Iris pigment epithelial cell (primary cell): ENCODE measurements around the gene FAAP20.
A peak's percentile ranks its signal among the peaks of the same experiment; 100 is the strongest.

Source experiments
- DNase-seq: peaks from one replicate; pipeline ENCODE4 v3.0.0-alpha.2; 2011; ENCODE audit warnings: low read depth

Gene FAAP20

GRCh38 chr1:2230781-2231531 is 36.4 kb upstream of the FAAP20 start:
- DNase-seq: peak; percentile 31

- peak; percentile 54 for DNase-seq
Measured at GRCh38 chr1:2229911-2230731, 35.5 kb upstream of the FAAP20 start.

GRCh38 chr1:2229037-2229864 is 34.7 kb upstream of the FAAP20 start:
- DNase-seq: peak; percentile 63

GRCh38 chr1:2228694-2229036 is 34.1 kb upstream of the FAAP20 start:
- peak; percentile 45 for DNase-seq

- DNase-seq: no peak
Measured at GRCh38 chr1:2228157-2228594, 33.6 kb upstream of the FAAP20 start, which contains the start of gene SKI. Gene SKI, plus strand, starts transcription at chr1:2228319. Its CDS starts 448 bp downstream, at chr1:2228767.

- DNase-seq: peak; percentile 95
Measured at GRCh38 chr1:2227346-2228156, 33.0 kb upstream of the FAAP20 start.

- no peak for DNase-seq
Measured at GRCh38 chr1:2226525-2227345, 32.2 kb upstream of the FAAP20 start.

GRCh38 chr1:2224631-2225428 is 30.3 kb upstream of the FAAP20 start:
- DNase-seq: no peak

GRCh38 chr1:2224170-2224584 is 29.6 kb upstream of the FAAP20 start:
- no peak for DNase-seq

GRCh38 chr1:2221271-2221670 is 26.7 kb upstream of the FAAP20 start:
- no peak for DNase-seq

GRCh38 chr1:2216767-2217058 is 22.1 kb upstream of the FAAP20 start:
- no peak for DNase-seq

GRCh38 chr1:2215909-2216766 is 21.6 kb upstream of the FAAP20 start:
- no peak for DNase-seq

- DNase-seq: no peak
Measured at GRCh38 chr1:2215329-2215728, 20.8 kb upstream of the FAAP20 start.

- no peak for DNase-seq
Measured at GRCh38 chr1:2214541-2215241, 20.1 kb upstream of the FAAP20 start.

- DNase-seq: peak; percentile 89
Measured at GRCh38 chr1:2213576-2214505, 19.3 kb upstream of the FAAP20 start.

- DNase-seq: peak; percentile 95
Measured at GRCh38 chr1:2212532-2213491, 18.2 kb upstream of the FAAP20 start.
